Activated CD8-positive, alpha-beta memory T cell treated with anti-CD3 and anti-CD28 coated beads, Interleukin-2, amount 10 ng/mL, durations not matched to agents 7 days and 5 days (primary cell): Measurements from ENCODE around the gene PKP4. TPM values are rescaled to one million over a fixed set of nuclear protein-coding genes. Genes with fewer than 3 reads are reported as not detected.

Experiments
- ATAC-seq: fragments of 150-1000 bp; cut with Tn5 transposase; one replicate; pipeline ENCODE4 v1.10.0; 2021; ENCODE audit warnings: moderate library complexity
- CTCF ChIA-PET: fragments of 350-600 bp; sonication (Branson Sonifier 250); formaldehyde crosslinking; loops from one replicate; lab custom pipeline; 2021; ENCODE audit warnings: antibody characterized with exemption; lab: Charles Lee
- DNase-seq: peaks from one replicate; pipeline ENCODE4 v3.0.0-alpha.2; 2020
- H3K27ac Mint-ChIP-seq: one replicate; pipeline ENCODE4 v1.8.0; 2021; ENCODE audit warnings: mild to moderate bottlenecking, mixed read lengths
- H3K27me3 Mint-ChIP-seq: one replicate; pipeline ENCODE4 v1.8.0; 2021; ENCODE audit warnings: mixed read lengths
- H3K36me3 Mint-ChIP-seq: one replicate; pipeline ENCODE4 v1.8.0; 2021; ENCODE audit warnings: mild to moderate bottlenecking, mixed read lengths
- H3K4me1 Mint-ChIP-seq: one replicate; pipeline ENCODE4 v1.8.0; 2021; ENCODE audit warnings: mixed read lengths
- H3K4me3 Mint-ChIP-seq: one replicate; pipeline ENCODE4 v1.8.0; 2021; ENCODE audit warnings: mild to moderate bottlenecking, moderate library complexity, mixed read lengths
- H3K9me3 Mint-ChIP-seq: one replicate; pipeline ENCODE4 v1.8.0; 2022; ENCODE audit warnings: low read depth, mixed read lengths
- total RNA-seq, 2 experiments: library from RNA; stranded (reverse); gene quantifications; one replicate each; pipeline ENCODE4 v1.2.3, GENCODE V29; 2021

PKP4 gene
- total RNA-seq, 2 experiments from 2014 or later = 32.0 to 40.6 TPM

DNA sequence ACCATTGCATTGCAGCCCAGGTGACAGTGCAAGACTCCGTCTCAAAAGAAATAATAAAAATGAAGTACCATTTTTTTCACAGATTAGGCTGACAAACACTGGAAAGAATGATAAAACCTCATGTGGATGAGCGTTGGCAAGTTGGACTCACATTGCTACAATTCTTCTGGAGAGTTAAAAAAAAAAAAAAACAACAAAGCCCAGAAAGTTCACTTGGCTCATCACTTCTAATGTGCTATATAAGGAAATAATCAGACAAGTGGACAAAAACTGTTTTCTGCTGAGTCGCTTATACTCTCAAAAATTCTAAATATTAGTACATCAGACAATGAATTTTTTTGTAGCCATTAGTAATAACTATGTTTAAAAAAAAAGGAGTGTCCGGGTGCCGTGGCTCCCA lies 38.4 kb downstream of the PKP4 start:
- Mint-ChIP-seq H3K4me1 (peaks cover 7% of the 10 kb centered on the region), H3K9me3 (no peaks in the 10 kb centered on the region), H3K27me3 (peaks cover 2% of the 10 kb centered on the region), H3K36me3 (peaks cover 3% of the 10 kb centered on the region), H3K27ac (no peak overlapping the region), H3K4me3 (no peak overlapping the region)
- CTCF ChIA-PET = no interaction called here
- ATAC-seq (no peak), DNase-seq (no peak)

DNA sequence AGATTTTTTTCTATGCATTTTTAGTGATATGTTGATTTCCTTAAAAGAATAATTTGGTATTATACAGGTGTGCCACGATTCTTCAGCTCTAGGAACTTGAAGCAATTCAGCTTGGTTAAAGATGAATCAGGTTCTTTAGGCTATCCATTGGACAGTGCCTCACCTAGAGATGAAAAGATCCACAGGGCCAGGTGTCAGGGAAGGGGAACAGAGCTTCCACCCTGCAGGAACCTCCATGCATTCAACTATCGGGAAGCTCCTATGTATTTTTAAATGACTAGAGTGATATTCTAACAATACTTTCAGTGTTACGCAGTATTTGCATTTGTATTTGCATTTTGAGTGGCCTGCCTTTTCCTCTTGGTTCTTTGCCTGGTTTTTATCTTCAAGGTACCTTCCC lies 40.2 kb downstream of the PKP4 start:
- CTCF ChIA-PET = interaction anchor here (0.7 kb wide), 1 partner anchor 1811 kb away, joined by 4 read pairs; no protein-coding TSS in a partner anchor
- H3K4me1 Mint-ChIP-seq = peaks cover 7% of the 10 kb centered on the region

DNA sequence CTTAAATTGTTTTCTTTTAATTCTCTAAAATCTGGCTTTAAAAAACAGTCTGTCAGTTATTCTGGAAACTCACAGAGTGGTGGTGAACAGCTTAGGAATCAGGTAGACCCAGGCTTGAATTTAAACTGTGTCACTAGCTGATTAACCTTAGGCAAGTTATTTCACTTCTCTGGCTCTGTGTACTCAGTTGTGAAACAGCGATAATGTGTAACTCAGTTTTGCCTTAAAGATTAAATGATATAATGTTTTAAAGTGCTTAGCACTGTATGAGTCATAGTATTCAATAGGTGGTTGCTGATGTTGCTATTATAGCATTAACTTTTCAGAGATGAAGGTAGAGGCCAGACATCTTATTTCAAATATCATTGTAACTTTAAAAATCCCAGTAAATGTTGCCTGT lies 40.7 kb downstream of the PKP4 start:
- H3K4me1 Mint-ChIP-seq = peaks cover 7% of the 10 kb centered on the region
- ATAC-seq (no peak), DNase-seq (no peak)
- H3K27ac Mint-ChIP-seq = no peak overlapping the region
- peaks cover under 1% of the 10 kb centered on the region for H3K27me3 Mint-ChIP-seq
- H3K9me3 Mint-ChIP-seq = no peaks in the 10 kb centered on the region
- CTCF ChIA-PET = interaction anchor here (0.7 kb wide), 1 partner anchor 1811 kb away, joined by 4 read pairs; no protein-coding TSS in a partner anchor
- H3K36me3 Mint-ChIP-seq = peaks cover 3% of the 10 kb centered on the region
- H3K4me3 Mint-ChIP-seq = no peak overlapping the region

More for the DNA sequence above, 40.2 kb downstream of the PKP4 start:
- H3K36me3 Mint-ChIP-seq = peaks cover 3% of the 10 kb centered on the region
- H3K4me3 Mint-ChIP-seq = no peak overlapping the region
- ATAC-seq (no peak), DNase-seq (no peak)
- H3K27ac Mint-ChIP-seq = no peak overlapping the region
- H3K9me3 Mint-ChIP-seq = no peaks in the 10 kb centered on the region
- peaks cover 2% of the 10 kb centered on the region for H3K27me3 Mint-ChIP-seq

DNA sequence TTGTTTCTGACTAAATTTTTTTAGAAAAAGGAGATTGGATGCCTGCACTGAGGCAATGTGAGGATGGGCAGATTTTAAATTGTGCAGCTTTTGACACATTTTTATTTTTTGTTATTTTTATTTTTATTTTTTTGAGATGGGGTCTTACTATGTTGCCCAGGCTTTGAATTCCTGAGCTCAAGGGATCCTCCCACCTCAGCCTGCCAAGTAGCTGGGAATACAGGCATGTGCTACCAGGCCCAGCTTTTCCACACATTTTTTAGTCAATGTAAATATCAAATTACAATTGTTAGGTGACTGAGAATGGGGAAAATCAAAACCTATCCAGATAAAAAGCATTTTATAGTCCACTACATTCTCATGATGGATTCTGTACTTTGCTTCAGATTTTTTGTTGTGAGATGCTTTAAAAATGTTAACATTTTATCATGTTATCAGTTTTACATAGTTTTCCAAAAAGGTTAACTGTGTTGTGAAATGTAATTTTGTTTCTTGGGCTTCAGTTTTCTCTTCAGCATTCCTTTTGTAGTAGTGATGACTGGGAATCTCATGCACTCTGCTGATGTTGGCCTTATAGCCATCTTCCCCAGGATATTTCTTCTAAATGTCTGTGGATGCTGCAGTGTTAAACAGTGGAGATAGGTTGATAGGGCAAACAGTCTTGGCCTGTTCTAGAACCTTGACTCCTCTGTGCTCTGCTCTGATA lies 41.4 kb downstream of the PKP4 start:
- Mint-ChIP-seq H3K27me3 (no peaks in the 10 kb centered on the region), H3K27ac (no peak overlapping the region), H3K36me3 (peaks cover 3% of the 10 kb centered on the region), H3K4me3 (no peak overlapping the region), H3K4me1 (peaks cover 7% of the 10 kb centered on the region), H3K9me3 (no peaks in the 10 kb centered on the region)
- no peak for DNase-seq
- ATAC-seq = no peak
- CTCF ChIA-PET = no interaction called here

DNA sequence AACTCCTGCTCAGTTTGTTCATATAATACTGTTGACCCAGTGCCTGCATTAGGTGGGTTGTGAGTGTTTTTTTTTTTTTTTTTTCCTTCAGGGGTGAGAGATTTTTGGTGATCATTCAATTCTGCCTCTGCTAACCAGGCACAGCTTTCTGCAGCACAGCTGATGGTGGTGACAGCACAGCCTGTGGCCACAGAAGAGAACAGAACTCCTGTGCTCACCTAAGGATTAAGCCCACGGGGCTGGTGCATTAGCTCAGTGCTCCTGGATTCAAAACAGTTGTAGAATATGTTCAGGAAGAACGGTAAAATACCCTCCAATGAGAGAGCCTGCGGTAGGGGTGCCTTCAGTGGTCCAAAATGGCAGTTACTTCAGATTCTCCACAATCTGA lies 42.0 kb downstream of the PKP4 start:
- ATAC-seq (no peak), DNase-seq (no peak)
- no peak overlapping the region for H3K4me3 Mint-ChIP-seq
- peaks cover 7% of the 10 kb centered on the region for H3K4me1 Mint-ChIP-seq
- no peaks in the 10 kb centered on the region for H3K9me3 Mint-ChIP-seq
- CTCF ChIA-PET = no interaction called here
- H3K27ac Mint-ChIP-seq = no peak overlapping the region
- no peaks in the 10 kb centered on the region for H3K27me3 Mint-ChIP-seq
- H3K36me3 Mint-ChIP-seq = peaks cover 2% of the 10 kb centered on the region

DNA sequence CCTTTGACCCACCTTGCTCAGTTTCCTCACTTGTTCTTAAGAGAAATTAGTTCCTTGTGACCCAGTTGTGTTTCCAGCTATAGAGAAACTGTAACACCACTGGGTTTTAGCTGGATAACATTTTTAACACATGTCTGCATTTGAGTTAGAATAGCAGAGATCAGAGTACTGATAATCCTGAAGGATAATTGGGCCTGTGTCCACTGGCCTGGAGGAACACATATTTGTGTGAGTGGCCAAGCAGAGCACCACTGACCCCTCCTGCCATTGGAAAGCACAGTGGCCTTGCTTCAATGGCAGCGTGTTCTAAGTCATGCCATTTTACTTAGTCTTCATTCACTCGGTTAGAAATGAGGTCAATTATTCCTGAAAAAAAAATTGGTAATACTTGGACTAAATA lies 42.6 kb downstream of the PKP4 start:
- ATAC-seq (no peak), DNase-seq (no peak)
- H3K9me3 Mint-ChIP-seq = no peaks in the 10 kb centered on the region
- H3K4me3 Mint-ChIP-seq = no peak overlapping the region
- H3K4me1 Mint-ChIP-seq = peaks cover 7% of the 10 kb centered on the region
- H3K36me3 Mint-ChIP-seq = peaks cover 2% of the 10 kb centered on the region
- CTCF ChIA-PET = no interaction called here
- H3K27me3 Mint-ChIP-seq = no peaks in the 10 kb centered on the region
- H3K27ac Mint-ChIP-seq = no peak overlapping the region

DNA sequence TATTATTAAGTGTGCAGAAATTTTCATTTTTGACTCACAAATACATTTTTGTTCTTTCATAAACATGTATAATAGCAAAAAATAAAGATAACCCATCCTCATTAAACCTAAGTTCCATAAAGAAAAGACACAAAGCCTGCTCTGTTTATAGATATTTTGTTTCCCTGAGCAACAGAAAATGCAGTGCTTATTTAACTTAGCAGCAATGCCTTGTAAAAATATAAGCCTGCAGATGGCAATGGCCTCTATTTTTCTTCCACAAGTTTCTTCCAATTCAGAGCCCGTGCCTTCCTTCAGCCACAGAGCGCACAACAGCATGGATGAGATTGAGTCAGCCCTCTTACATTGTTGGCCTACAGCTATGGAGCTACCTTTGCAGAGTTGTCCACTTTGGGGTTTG lies 43.6 kb downstream of the PKP4 start:
- peaks cover 2% of the 10 kb centered on the region for H3K36me3 Mint-ChIP-seq
- no peaks in the 10 kb centered on the region for H3K9me3 Mint-ChIP-seq
- no peak overlapping the region for H3K27ac Mint-ChIP-seq
- ATAC-seq (no peak), DNase-seq (no peak)
- CTCF ChIA-PET = no interaction called here
- H3K4me1 Mint-ChIP-seq = peaks cover 7% of the 10 kb centered on the region
- H3K27me3 Mint-ChIP-seq = no peaks in the 10 kb centered on the region
- no peak overlapping the region for H3K4me3 Mint-ChIP-seq

DNA sequence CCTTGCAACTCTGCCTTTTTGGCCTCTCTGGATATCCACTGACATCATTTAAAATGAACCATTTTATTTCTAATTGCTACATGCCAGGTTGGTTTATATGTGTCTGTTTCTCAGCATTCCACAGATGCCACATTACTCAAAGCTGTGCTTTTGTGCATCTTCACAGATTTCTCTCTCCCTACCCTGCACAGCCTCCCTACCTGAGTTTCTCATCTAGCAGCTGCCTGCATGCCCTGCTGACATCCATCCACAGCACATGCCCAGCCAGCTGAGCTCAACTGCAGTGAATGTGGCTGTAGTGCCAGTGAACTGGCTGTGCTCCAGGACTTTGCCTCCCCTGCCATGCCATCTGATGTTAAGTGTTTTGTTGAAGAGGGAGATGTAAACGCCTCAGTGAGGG lies 44.5 kb downstream of the PKP4 start:
- CTCF ChIA-PET = no interaction called here

DNA sequence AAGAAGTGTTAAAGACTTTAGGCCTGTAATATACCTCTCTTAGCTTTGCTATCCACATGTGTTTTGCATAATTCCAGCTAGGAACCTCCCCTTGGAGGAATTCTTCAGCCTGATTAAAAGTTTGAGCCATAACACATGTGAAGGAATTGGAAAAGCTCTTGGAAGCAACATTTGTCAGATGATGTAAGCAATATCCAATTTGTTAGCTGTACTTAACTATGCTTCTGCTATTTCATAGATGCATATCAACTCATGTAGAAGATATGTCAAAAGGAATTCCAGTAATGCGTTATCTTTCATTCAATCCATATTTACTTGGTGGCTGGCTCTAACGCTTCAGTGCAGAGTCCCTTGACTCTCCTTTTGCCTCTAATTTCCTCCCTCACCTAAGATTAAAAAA lies 46.2 kb downstream of the PKP4 start:
- H3K9me3 Mint-ChIP-seq = no peaks in the 10 kb centered on the region
- no peak overlapping the region for H3K27ac Mint-ChIP-seq
- H3K4me3 Mint-ChIP-seq = no peak overlapping the region
- ATAC-seq = no peak
- H3K4me1 Mint-ChIP-seq = peaks cover 23% of the 10 kb centered on the region
- no peaks in the 10 kb centered on the region for H3K27me3 Mint-ChIP-seq
- no peak for DNase-seq
- CTCF ChIA-PET = no interaction called here
- H3K36me3 Mint-ChIP-seq = no peaks in the 10 kb centered on the region

More for the DNA sequence above, 44.5 kb downstream of the PKP4 start:
- no peak overlapping the region for H3K4me3 Mint-ChIP-seq
- no peak for DNase-seq
- H3K4me1 Mint-ChIP-seq = peaks cover 15% of the 10 kb centered on the region
- no peak for ATAC-seq
- no peak overlapping the region for H3K27ac Mint-ChIP-seq
- no peaks in the 10 kb centered on the region for H3K9me3 Mint-ChIP-seq
- no peaks in the 10 kb centered on the region for H3K27me3 Mint-ChIP-seq
- peaks cover 2% of the 10 kb centered on the region for H3K36me3 Mint-ChIP-seq

DNA sequence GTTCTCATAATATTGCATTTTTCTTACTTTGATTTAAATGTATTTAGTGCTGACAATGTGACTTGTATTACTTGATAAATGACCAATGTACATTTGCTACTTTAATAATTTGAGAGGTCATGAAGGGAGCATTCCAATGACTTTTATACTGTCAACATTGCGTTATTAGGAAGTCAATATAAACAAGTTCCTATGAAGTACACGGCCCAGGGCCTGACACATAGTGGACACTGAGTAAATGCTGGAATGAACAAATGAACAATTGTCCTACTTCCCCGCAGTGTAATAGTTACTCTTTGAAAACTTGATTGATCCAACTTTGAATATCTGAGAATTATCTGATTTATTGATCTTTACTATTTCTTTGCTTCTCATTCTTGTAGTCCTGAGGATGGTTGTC lies 47.3 kb downstream of the PKP4 start:
- CTCF ChIA-PET = no interaction called here
- ATAC-seq = no peak

DNA sequence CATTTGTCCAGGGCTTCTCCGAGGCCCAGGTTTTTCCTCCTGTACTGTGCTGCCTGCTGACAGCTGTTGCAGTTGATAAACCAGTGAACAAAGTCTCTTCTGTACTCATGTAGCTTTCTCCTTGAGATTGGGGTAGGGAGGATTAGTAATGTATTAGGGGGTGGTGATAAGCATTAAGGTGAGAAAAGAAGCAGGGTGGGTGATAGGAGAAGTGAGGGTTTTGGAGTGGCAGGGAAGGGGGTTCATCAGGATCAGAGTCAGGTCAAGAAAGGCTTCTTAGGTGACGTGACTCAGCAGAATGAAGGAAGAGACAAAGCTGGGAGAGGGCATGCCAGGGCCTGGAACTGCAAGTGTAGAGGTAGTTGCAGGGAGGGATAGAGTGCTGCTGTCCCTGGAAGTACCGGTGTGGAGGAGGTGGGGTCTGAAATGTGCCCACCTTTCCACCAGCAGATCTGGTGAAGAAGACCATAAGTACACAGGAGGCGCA lies 48.7 kb downstream of the PKP4 start:
- no peak for DNase-seq
- H3K9me3 Mint-ChIP-seq = no peaks in the 10 kb centered on the region
- CTCF ChIA-PET = no interaction called here
- no peaks in the 10 kb centered on the region for H3K36me3 Mint-ChIP-seq
- no peaks in the 10 kb centered on the region for H3K27me3 Mint-ChIP-seq
- no peak overlapping the region for H3K4me3 Mint-ChIP-seq
- ATAC-seq = no peak
- no peak overlapping the region for H3K27ac Mint-ChIP-seq
- peaks cover 28% of the 10 kb centered on the region for H3K4me1 Mint-ChIP-seq

More for the DNA sequence above, 47.3 kb downstream of the PKP4 start:
- no peak overlapping the region for H3K4me3 Mint-ChIP-seq
- no peaks in the 10 kb centered on the region for H3K36me3 Mint-ChIP-seq
- peaks cover 23% of the 10 kb centered on the region for H3K4me1 Mint-ChIP-seq
- no peak overlapping the region for H3K27ac Mint-ChIP-seq
- no peak for DNase-seq
- no peaks in the 10 kb centered on the region for H3K9me3 Mint-ChIP-seq
- no peaks in the 10 kb centered on the region for H3K27me3 Mint-ChIP-seq

DNA sequence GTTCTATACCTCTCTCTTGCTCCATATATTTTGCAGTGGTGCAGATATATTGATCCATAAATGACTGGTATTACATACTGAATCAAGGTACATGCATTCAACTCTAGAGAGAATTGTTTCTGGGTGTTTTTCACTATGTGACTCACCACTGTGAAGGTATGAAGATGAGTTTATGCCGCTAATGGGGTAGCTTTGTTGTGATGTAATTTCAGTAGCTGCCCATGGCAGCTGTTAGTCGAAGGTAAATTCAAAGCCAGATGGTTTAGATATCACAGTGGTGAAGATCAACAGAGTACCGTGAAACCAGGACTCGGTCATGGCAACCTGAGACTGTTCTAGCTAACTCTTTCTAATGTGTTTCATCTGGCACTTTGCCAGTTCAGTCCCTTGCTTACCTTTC lies 50.4 kb downstream of the PKP4 start:
- Mint-ChIP-seq H3K4me1 (peaks cover 28% of the 10 kb centered on the region), H3K9me3 (no peaks in the 10 kb centered on the region), H3K27ac (no peak overlapping the region), H3K4me3 (no peak overlapping the region), H3K36me3 (no peaks in the 10 kb centered on the region), H3K27me3 (no peaks in the 10 kb centered on the region)
- ATAC-seq = peak; percentile 86
- CTCF ChIA-PET = no interaction called here
- DNase-seq = no peak

DNA sequence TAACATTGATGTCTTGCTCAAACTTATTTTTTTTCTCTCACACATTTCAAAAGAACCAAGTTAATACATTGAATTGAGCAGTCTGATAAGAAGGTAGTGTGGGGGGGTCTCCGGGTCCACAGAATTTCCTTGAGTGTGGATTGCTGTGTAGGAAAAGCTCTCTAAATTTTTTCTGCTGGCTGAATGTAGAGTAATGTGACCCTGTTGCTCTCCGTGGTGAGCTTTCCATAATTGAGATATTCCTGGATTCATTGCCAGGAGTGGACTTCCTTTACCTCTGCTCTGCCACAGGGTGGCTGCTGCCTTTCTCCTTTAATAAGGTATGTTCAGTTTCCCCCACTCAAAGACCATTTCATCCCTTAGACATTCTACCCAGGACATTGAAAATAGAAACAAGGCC lies 50.9 kb downstream of the PKP4 start:
- no peak for DNase-seq
- CTCF ChIA-PET = no interaction called here
- ATAC-seq = no peak
- Mint-ChIP-seq H3K27me3 (no peaks in the 10 kb centered on the region), H3K4me3 (no peak overlapping the region), H3K9me3 (no peaks in the 10 kb centered on the region), H3K36me3 (no peaks in the 10 kb centered on the region), H3K27ac (no peak overlapping the region), H3K4me1 (peaks cover 28% of the 10 kb centered on the region)
